ENCODE results near the gene MRRF.

The MRRF gene

DNA sequence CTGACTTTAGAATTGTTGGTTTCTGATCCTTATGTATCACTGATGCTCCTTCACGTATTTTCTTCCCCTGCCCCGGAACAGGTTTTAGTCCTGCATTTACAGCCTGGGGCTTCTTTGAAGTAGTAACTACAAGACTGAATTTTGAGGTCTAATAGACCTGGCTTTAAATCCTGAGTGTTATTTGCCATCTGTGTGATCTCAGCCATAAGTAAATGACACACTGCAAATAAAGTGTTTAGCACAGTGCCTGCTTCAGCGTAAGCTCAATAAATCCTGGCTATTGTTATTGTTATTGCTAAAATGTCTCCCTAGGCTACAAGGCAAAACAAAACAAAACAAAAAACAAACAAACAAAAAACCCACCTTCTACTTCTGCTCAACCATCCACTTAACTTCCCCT is 20.3 kb upstream of the MRRF start:
- TF ChIP-seq, protein P1, sequence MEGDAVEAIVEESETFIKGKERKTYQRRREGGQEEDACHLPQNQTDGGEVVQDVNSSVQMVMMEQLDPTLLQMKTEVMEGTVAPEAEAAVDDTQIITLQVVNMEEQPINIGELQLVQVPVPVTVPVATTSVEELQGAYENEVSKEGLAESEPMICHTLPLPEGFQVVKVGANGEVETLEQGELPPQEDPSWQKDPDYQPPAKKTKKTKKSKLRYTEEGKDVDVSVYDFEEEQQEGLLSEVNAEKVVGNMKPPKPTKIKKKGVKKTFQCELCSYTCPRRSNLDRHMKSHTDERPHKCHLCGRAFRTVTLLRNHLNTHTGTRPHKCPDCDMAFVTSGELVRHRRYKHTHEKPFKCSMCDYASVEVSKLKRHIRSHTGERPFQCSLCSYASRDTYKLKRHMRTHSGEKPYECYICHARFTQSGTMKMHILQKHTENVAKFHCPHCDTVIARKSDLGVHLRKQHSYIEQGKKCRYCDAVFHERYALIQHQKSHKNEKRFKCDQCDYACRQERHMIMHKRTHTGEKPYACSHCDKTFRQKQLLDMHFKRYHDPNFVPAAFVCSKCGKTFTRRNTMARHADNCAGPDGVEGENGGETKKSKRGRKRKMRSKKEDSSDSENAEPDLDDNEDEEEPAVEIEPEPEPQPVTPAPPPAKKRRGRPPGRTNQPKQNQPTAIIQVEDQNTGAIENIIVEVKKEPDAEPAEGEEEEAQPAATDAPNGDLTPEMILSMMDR (IDR thresholded peaks at IDR 0.05; ENCODE audit: low read depth, low read length, missing control alignments), result no peak
- no peak for DNase-seq (ENCODE audit: low read depth)
- H3K4me3 ChIP-seq (ENCODE audit: low read depth, low read length), result no peak overlapping the region
- in situ Hi-C loops (cut with HindIII; ENCODE audit: low sequenced_read_pairs), result loop anchor here (25.0 kb wide), 1 partner anchor 93 kb away; no protein-coding TSS in a partner anchor

DNA sequence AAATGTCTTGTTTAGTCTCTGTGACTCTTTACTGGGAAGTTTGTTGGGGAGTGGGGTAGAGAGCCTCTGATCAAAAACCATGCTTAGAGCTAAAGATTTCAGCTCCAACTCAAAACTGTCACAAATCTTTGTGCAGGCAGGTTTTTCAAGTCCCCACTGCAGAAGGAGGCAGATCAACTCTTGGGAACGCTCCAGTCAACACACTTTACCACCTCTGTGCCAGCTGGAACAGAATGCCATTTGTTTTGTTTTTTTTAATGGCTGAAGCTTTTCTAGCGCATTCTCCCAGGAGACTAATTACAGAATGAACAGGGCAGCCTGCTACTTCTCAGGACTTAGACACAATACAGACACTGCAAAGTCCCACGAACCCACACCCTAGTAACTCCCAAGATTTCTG is 18.0 kb upstream of the MRRF start:
- DNase-seq (ENCODE audit: low read depth), result no peak
- in situ Hi-C loops (cut with HindIII; ENCODE audit: low sequenced_read_pairs), result loop anchor here (25.0 kb wide), 1 partner anchor 91 kb away; no protein-coding TSS in a partner anchor

DNA sequence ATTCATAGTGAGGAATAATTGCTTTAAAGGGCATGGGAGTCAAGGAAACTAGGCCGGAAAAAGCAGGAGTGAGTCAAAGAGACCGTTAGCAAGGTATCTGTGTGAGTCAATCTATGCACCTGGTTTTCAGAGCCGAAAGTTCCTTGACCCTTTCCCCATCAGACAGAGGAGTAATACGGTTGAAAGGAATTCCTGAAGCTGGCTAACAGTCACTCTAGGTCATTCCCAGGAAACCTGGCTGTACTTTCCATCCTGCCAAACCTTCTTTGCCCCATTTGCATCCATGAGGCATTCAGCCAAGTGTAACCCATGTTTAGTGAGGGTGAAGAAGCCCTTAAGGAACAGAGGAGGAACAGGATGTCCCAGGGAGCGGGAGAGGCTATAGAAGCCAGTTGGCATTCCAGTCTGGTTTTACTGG is 16.2 kb upstream of the MRRF start:
- no peak for DNase-seq (ENCODE audit: low read depth)
- in situ Hi-C loops (cut with HindIII; ENCODE audit: low sequenced_read_pairs), result loop anchor here (25.0 kb wide), 1 partner anchor 89 kb away; no protein-coding TSS in a partner anchor
- TF ChIP-seq, protein P1 (IDR thresholded peaks at IDR 0.05; ENCODE audit: low read depth, low read length, missing control alignments), result no peak
- no peak overlapping the region for H3K4me3 ChIP-seq (ENCODE audit: low read depth, low read length)

More for the DNA sequence above, 18.0 kb upstream of the MRRF start:
- no peak overlapping the region for H3K4me3 ChIP-seq (ENCODE audit: low read depth, low read length)
- TF ChIP-seq, protein P1 (IDR thresholded peaks at IDR 0.05; ENCODE audit: low read depth, low read length, missing control alignments), result no peak

DNA sequence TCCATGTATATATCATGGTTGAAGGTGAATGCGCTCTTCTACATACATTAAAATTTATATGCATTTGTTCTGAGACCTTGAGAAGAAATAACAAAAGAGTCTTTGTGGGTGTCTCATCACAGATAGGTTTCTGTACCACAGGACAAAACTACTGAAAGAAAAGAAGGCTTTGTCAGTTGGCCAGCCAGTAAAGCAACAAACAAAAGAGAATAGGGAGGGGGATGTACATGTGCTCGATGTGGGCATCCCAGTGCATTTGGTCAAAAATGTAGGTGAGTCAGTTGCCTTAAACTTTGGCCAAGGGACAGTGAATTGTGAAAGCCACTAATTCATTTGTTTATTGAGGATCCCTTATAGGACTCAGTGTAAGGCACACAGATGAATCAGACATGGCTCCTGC is 13.3 kb upstream of the MRRF start:
- in situ Hi-C loops (cut with HindIII; ENCODE audit: low sequenced_read_pairs), result no loop called here
- DNase-seq (ENCODE audit: low read depth), result no peak
- no peak overlapping the region for H3K4me3 ChIP-seq (ENCODE audit: low read depth, low read length)
- TF ChIP-seq, protein P1 (IDR thresholded peaks at IDR 0.05; ENCODE audit: low read depth, low read length, missing control alignments), result no peak

DNA sequence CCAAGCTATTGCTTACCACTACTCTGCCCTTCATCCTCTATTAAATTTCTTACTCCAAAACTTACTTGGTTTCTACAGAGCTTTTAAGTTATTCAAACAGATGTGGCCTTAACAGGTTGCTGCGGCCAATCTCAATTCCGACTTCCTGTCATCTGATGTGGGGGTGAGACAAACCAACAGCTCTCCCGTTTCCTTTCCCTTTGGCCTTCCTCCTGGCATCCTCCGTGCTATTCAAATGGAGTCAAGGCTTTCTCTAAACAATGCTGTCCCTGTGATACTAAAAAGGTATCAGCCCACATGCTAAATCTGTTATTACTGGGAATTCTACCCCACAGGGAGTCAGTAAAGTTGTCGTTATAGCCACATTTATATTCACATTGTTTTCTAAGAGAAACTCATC is 11.9 kb upstream of the MRRF start:
- TF ChIP-seq, protein P1 (IDR thresholded peaks at IDR 0.05; ENCODE audit: low read depth, low read length, missing control alignments), result no peak
- no peak overlapping the region for H3K4me3 ChIP-seq (ENCODE audit: low read depth, low read length)
- no peak for DNase-seq (ENCODE audit: low read depth)
- in situ Hi-C loops (cut with HindIII; ENCODE audit: low sequenced_read_pairs), result no loop called here

DNA sequence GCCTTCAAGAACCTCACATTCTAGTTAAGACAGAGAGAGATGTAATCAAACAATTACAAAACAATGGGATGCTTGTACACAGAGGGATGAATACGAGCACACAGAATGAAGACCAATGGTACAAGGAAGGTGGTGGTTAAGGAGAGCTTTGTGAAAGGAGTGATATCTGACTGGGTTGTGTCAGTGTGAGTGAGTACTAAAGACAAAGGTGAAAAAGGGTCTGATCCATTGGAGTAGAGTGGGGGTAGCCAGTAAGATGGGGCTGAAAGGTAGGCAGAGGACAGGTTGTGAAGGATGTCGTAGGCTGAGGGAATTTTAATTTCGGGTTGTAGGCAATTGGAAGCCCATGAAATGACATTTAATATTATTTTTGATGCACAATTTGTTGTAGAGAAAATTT is 9.9 kb upstream of the MRRF start:
- in situ Hi-C loops (cut with HindIII; ENCODE audit: low sequenced_read_pairs), result no loop called here
- H3K4me3 ChIP-seq (ENCODE audit: low read depth, low read length), result no peak overlapping the region
- no peak for DNase-seq (ENCODE audit: low read depth)
- TF ChIP-seq, protein P1 (IDR thresholded peaks at IDR 0.05; ENCODE audit: low read depth, low read length, missing control alignments), result no peak

DNA sequence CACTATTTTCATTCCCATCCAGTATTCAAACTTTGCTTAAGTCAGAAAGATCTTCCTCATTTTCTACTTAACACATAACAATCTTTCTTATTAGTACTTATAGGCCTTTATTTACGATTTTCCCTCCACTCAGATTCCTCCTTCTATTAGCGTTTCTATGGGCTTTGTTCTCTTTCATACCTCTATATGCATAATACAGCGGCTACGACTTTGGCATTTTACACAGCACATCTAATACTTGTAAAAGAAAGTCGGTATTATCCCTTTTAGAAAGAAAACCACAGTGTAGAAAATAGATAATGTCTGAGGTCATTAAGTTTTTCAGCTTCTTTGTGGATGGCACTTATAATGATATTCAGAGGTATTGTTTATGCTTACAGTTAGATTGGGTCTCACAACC is 8.5 kb upstream of the MRRF start:
- TF ChIP-seq, protein P1 (IDR thresholded peaks at IDR 0.05; ENCODE audit: low read depth, low read length, missing control alignments), result no peak
- no peak overlapping the region for H3K4me3 ChIP-seq (ENCODE audit: low read depth, low read length)
- in situ Hi-C loops (cut with HindIII; ENCODE audit: low sequenced_read_pairs), result no loop called here
- no peak for DNase-seq (ENCODE audit: low read depth)
